Erythroblast (primary cell): Measurements from ENCODE around the gene KRTAP10-10.
"Not testable (repeated sequence)": the region's sequence is repeated elsewhere in the genome, so short reads cannot be mapped to it uniquely, and the experiment has no call there.

Experiments
- GATA1 ChIP-seq: IDR thresholded peaks from 2 replicates; pipeline ENCODE4 v1.6.1; 2011; ENCODE audit warnings: low read depth, mild to moderate bottlenecking, control low read depth, low read length, moderate library complexity
- POLR2A ChIP-seq: IDR thresholded peaks from 2 replicates; pipeline ENCODE4 v1.6.1; 2011; ENCODE audit warnings: mild to moderate bottlenecking, low read length

- not testable (repeated sequence) for TF ChIP-seq POLR2A, GATA1
Observed at GRCh38 chr21:44646366-44647221, 9.4 kb downstream of the KRTAP10-10 start, which contains the start of gene KRTAP10-11.
